ENCODE results near the gene DNAJC1. TPM values are rescaled to one million over a fixed set of nuclear protein-coding genes. Genes with fewer than 3 reads are reported as not detected.

Gene DNAJC1
- total RNA-seq, 1 experiment from 2014 or later, result 13.2 TPM

- TF ChIP-seq ETV6 (CRISPR knock-in tag; IDR thresholded peaks at IDR 0.05) (no peak), ZNF416 (CRISPR knock-in tag; IDR thresholded peaks at IDR 0.05) (no peak), FOXP1 (CRISPR knock-in tag; IDR thresholded peaks at IDR 0.05; ENCODE audit: borderline replicate concordance) (no peak), KAT7 (CRISPR knock-in tag; IDR thresholded peaks at IDR 0.05; ENCODE audit: borderline replicate concordance) (no peak), ATF3 (CRISPR knock-in tag; conservative IDR thresholded peaks at IDR 0.05) (no peak), FOXJ3 (CRISPR knock-in tag; IDR thresholded peaks at IDR 0.05; ENCODE audit: borderline replicate concordance) (no peak), ZNF512 (CRISPR knock-in tag; IDR thresholded peaks at IDR 0.05; ENCODE audit: borderline replicate concordance) (no peak), HMGA2 (CRISPR knock-in tag; IDR thresholded peaks at IDR 0.05) (no peak), GRHL2 (CRISPR knock-in tag; IDR thresholded peaks at IDR 0.05; ENCODE audit: insufficient replicate concordance, severe bottlenecking) (no peak), ZNF671 (CRISPR knock-in tag; IDR thresholded peaks at IDR 0.05) (no peak), NR1H2 (CRISPR knock-in tag; IDR thresholded peaks at IDR 0.05) (no peak), GABPB1 (CRISPR knock-in tag; IDR thresholded peaks at IDR 0.05) (no peak), TEAD1 (CRISPR knock-in tag; IDR thresholded peaks at IDR 0.05) (no peak)
- Mint-ChIP-seq H3K4me3 (no peak overlapping the region), H3K27ac (no peak overlapping the region), H3K4me1 (peaks cover 21% of the 10 kb centered on the region), H3K9me3 (peaks cover 27% of the 10 kb centered on the region), H3K27me3 (ENCODE audit: low read depth) (no peaks in the 10 kb centered on the region), H3K36me3 (peaks cover 36% of the 10 kb centered on the region)
- ATAC-seq, result no peak
- POLR2A ChIA-PET, result no interaction called here
- DNase-seq (ENCODE audit: low spot score), result no peak
- CTCF ChIA-PET, result no interaction called here
These were observed 188.7 kb downstream of the DNAJC1 start for GRCh38 chr10:21814866-21815265.

GRCh38 chr10:21813946-21814345, 189.6 kb downstream of the DNAJC1 start:
- ATAC-seq, result no peak
- TF ChIP-seq AR (CRISPR knock-in tag; IDR thresholded peaks at IDR 0.05) (no peak), ZNF423 (CRISPR knock-in tag; IDR thresholded peaks at IDR 0.05) (no peak)
- H3K27me3 Mint-ChIP-seq (ENCODE audit: low read depth), result no peaks in the 10 kb centered on the region

GRCh38 chr10:21811245-21811585, 192.3 kb downstream of the DNAJC1 start:
- Mint-ChIP-seq H3K4me1 (peaks cover 36% of the 10 kb centered on the region), H3K27ac (no peak overlapping the region), H3K27me3 (ENCODE audit: low read depth) (no peaks in the 10 kb centered on the region), H3K9me3 (peaks cover 12% of the 10 kb centered on the region), H3K4me3 (no peak overlapping the region), H3K36me3 (peaks cover 18% of the 10 kb centered on the region)
- CTCF ChIA-PET, result interaction anchor here (1.5 kb wide), 2 partner anchors 54 to 64 kb away, joined by 3 to 5 read pairs; no protein-coding TSS in a partner anchor
- ATAC-seq, result no peak
- POLR2A ChIA-PET, result no interaction called here
- no peak for DNase-seq (ENCODE audit: low spot score)
- TF ChIP-seq, protein P1, sequence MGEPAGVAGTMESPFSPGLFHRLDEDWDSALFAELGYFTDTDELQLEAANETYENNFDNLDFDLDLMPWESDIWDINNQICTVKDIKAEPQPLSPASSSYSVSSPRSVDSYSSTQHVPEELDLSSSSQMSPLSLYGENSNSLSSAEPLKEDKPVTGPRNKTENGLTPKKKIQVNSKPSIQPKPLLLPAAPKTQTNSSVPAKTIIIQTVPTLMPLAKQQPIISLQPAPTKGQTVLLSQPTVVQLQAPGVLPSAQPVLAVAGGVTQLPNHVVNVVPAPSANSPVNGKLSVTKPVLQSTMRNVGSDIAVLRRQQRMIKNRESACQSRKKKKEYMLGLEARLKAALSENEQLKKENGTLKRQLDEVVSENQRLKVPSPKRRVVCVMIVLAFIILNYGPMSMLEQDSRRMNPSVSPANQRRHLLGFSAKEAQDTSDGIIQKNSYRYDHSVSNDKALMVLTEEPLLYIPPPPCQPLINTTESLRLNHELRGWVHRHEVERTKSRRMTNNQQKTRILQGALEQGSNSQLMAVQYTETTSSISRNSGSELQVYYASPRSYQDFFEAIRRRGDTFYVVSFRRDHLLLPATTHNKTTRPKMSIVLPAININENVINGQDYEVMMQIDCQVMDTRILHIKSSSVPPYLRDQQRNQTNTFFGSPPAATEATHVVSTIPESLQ (CRISPR knock-in tag; IDR thresholded peaks at IDR 0.05), result no peak
- TF ChIP-seq, protein P2, sequence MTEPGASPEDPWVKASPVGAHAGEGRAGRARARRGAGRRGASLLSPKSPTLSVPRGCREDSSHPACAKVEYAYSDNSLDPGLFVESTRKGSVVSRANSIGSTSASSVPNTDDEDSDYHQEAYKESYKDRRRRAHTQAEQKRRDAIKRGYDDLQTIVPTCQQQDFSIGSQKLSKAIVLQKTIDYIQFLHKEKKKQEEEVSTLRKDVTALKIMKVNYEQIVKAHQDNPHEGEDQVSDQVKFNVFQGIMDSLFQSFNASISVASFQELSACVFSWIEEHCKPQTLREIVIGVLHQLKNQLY (CRISPR knock-in tag; IDR thresholded peaks at IDR 0.05), result no peak
- TF ChIP-seq SP1 (CRISPR knock-in tag; conservative IDR thresholded peaks at IDR 0.05) (no peak), ATF1 (CRISPR knock-in tag; IDR thresholded peaks at IDR 0.05) (no peak)
- TF ChIP-seq, protein P3, sequence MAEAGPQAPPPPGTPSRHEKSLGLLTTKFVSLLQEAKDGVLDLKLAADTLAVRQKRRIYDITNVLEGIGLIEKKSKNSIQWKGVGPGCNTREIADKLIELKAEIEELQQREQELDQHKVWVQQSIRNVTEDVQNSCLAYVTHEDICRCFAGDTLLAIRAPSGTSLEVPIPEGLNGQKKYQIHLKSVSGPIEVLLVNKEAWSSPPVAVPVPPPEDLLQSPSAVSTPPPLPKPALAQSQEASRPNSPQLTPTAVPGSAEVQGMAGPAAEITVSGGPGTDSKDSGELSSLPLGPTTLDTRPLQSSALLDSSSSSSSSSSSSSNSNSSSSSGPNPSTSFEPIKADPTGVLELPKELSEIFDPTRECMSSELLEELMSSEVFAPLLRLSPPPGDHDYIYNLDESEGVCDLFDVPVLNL (CRISPR knock-in tag; IDR thresholded peaks at IDR 0.05; ENCODE audit: borderline replicate concordance, low read depth), result no peak
- TF ChIP-seq, protein P4, sequence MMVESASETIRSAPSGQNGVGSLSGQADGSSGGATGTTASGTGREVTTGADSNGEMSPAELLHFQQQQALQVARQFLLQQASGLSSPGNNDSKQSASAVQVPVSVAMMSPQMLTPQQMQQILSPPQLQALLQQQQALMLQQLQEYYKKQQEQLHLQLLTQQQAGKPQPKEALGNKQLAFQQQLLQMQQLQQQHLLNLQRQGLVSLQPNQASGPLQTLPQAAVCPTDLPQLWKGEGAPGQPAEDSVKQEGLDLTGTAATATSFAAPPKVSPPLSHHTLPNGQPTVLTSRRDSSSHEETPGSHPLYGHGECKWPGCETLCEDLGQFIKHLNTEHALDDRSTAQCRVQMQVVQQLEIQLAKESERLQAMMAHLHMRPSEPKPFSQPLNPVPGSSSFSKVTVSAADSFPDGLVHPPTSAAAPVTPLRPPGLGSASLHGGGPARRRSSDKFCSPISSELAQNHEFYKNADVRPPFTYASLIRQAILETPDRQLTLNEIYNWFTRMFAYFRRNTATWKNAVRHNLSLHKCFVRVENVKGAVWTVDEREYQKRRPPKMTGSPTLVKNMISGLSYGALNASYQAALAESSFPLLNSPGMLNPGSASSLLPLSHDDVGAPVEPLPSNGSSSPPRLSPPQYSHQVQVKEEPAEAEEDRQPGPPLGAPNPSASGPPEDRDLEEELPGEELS (CRISPR knock-in tag; IDR thresholded peaks at IDR 0.05), result no peak

More at GRCh38 chr10:21813946-21814345, 189.6 kb downstream of the DNAJC1 start:
- H3K4me1 Mint-ChIP-seq, result peaks cover 23% of the 10 kb centered on the region
- POLR2A ChIA-PET, result no interaction called here
- CTCF ChIA-PET, result no interaction called here
- DNase-seq (ENCODE audit: low spot score), result no peak
- H3K27ac Mint-ChIP-seq, result no peak overlapping the region
- H3K4me3 Mint-ChIP-seq, result no peak overlapping the region
- peaks cover 27% of the 10 kb centered on the region for H3K9me3 Mint-ChIP-seq
- H3K36me3 Mint-ChIP-seq, result peaks cover 36% of the 10 kb centered on the region

Measured in WTC11 (cell line).